ENCODE measurements around the gene MIP.
"Not testable (repeated sequence)": the region's sequence is repeated elsewhere in the genome, so short reads cannot be mapped to it uniquely, and the experiment has no call there.

MIP gene

GRCh38 chr12:56462565-56462964, 8.1 kb upstream of the MIP start:
- no peaks in the 10 kb centered on the region for H3K27me3 ChIP-seq (ENCODE audit: control insufficient read depth, insufficient read depth, low read length)
- H3K36me3 ChIP-seq (ENCODE audit: control insufficient read depth, insufficient read depth, low read length): no peaks in the 10 kb centered on the region
- no peak overlapping the region for H3K4me3 ChIP-seq (ENCODE audit: low read depth, low read length)
- peaks cover 9% of the 10 kb centered on the region; the same call in 1 of the 2 replicates for H3K4me1 ChIP-seq (ENCODE audit: control insufficient read depth, insufficient read depth, low read length)
- H3K9ac ChIP-seq (ENCODE audit: low read length): no peak overlapping the region
- H3K27ac ChIP-seq (ENCODE audit: low read depth, low read length): no peak overlapping the region
- no peaks in the 10 kb centered on the region for H3K9me3 ChIP-seq (ENCODE audit: control insufficient read depth, insufficient read depth, low read depth, low read length)

GRCh38 chr12:56461235-56462159, 7.0 kb upstream of the MIP start:
- peaks cover 9% of the 10 kb centered on the region; the same call in 1 of the 2 replicates for H3K4me1 ChIP-seq (ENCODE audit: control insufficient read depth, insufficient read depth, low read length)
- no peaks in the 10 kb centered on the region for H3K27me3 ChIP-seq (ENCODE audit: control insufficient read depth, insufficient read depth, low read length)
- H3K9ac ChIP-seq (ENCODE audit: low read length): no peak overlapping the region
- H3K9me3 ChIP-seq (ENCODE audit: control insufficient read depth, insufficient read depth, low read depth, low read length): no peaks in the 10 kb centered on the region
- no peaks in the 10 kb centered on the region for H3K36me3 ChIP-seq (ENCODE audit: control insufficient read depth, insufficient read depth, low read length)
- H3K4me3 ChIP-seq (ENCODE audit: low read depth, low read length): no peak overlapping the region
- no peak overlapping the region for H3K27ac ChIP-seq (ENCODE audit: low read depth, low read length)

DNA sequence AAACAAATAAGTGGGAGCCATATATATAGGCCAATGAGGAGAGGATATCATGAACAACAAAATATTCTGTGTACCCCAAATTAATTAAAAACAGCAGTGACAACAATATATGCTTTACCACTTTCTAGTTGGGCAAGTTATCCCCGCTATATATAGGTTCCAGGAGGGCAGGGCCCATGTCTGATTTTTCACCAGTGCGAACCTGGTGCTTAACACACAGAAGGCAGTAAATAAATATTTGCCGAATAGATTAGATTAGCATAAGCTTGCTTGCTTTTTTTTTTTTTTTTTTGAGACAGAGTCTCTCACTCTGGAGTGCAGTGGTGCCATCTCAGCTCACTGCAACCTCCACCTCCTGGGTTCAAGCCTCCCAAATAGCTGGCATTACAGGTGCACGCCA, 3.4 kb upstream of the MIP start:
- 0 out of 2 replicates have a peak, but pooled peaks cover 5% of the 10 kb centered on the region for H3K4me1 ChIP-seq (ENCODE audit: control insufficient read depth, insufficient read depth, low read length)
- no peaks in the 10 kb centered on the region for H3K9me3 ChIP-seq (ENCODE audit: control insufficient read depth, insufficient read depth, low read depth, low read length)
- H3K9ac ChIP-seq (ENCODE audit: low read length): no peak overlapping the region
- H3K36me3 ChIP-seq (ENCODE audit: control insufficient read depth, insufficient read depth, low read length): no peaks in the 10 kb centered on the region
- no peak overlapping the region for H3K4me3 ChIP-seq (ENCODE audit: low read depth, low read length)
- no peak overlapping the region for H3K27ac ChIP-seq (ENCODE audit: low read depth, low read length)
- peaks cover 4% of the 10 kb centered on the region; the same call in 1 of the 2 replicates for H3K27me3 ChIP-seq (ENCODE audit: control insufficient read depth, insufficient read depth, low read length)

- Histone ChIP-seq H3K36me3 (ENCODE audit: control insufficient read depth, insufficient read depth, low read length) (peaks cover 6% of the 10 kb centered on the region; the same call in 1 of the 2 replicates), H3K27ac (ENCODE audit: low read depth, low read length) (no peak overlapping the region), H3K4me3 (ENCODE audit: low read depth, low read length) (no peak overlapping the region), H3K9ac (ENCODE audit: low read length) (no peak overlapping the region), H3K4me1 (ENCODE audit: control insufficient read depth, insufficient read depth, low read length) (peaks cover 9% of the 10 kb centered on the region), H3K9me3 (ENCODE audit: control insufficient read depth, insufficient read depth, low read depth, low read length) (no peaks in the 10 kb centered on the region), H3K27me3 (ENCODE audit: control insufficient read depth, insufficient read depth, low read length) (peaks cover 4% of the 10 kb centered on the region; the same call in 1 of the 2 replicates)
Observed at GRCh38 chr12:56451147-56451546, 3.3 kb downstream of the MIP start.

DNA sequence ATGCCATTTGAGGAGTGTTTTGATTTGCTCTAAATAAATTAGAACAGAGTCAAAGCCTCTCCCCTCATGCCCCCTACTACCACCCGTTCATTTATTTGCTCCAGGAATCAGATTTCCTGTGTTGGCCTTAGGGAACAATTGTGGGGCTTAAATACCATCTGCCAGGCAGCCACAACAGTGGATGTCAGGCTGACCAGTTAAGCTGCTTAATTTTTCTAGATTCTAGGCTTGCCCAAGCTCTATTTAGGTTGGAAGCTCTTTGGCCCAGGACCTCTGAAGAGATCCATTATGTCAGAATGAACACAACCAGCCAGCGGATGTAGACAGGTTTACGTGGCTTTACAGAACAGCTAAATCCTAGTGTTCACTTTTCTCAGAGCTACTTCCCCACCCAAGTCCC, 4.2 kb downstream of the MIP start:
- H3K27me3 ChIP-seq (ENCODE audit: control insufficient read depth, insufficient read depth, low read length): peaks cover 4% of the 10 kb centered on the region; the same call in 1 of the 2 replicates
- no peak overlapping the region for H3K4me3 ChIP-seq (ENCODE audit: low read depth, low read length)
- H3K9me3 ChIP-seq (ENCODE audit: control insufficient read depth, insufficient read depth, low read depth, low read length): no peaks in the 10 kb centered on the region
- no peak overlapping the region for H3K9ac ChIP-seq (ENCODE audit: low read length)
- peaks cover 6% of the 10 kb centered on the region; the same call in 1 of the 2 replicates for H3K36me3 ChIP-seq (ENCODE audit: control insufficient read depth, insufficient read depth, low read length)
- H3K27ac ChIP-seq (ENCODE audit: low read depth, low read length): no peak overlapping the region
- peaks cover 9% of the 10 kb centered on the region for H3K4me1 ChIP-seq (ENCODE audit: control insufficient read depth, insufficient read depth, low read length)

DNA sequence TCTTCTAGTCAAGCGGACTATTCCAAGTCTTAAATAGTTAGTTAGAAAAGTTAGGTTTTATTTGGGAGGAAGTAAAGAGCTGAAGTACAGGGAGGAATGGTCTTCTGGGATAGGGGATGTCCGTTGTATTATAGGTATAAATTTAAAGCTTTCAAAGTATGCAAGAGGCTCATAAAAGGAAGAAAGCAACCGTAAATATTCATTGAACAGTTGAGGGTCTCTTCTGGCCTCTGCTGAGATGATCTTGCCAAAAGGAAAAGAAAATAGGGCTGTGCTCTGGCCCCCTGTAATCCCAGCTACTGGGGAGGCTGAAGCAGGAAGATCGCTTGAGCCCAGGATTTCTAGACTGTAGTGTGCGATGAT, 4.9 kb downstream of the MIP start:
- Histone ChIP-seq H3K9me3 (ENCODE audit: control insufficient read depth, insufficient read depth, low read depth, low read length) (no peaks in the 10 kb centered on the region), H3K4me1 (ENCODE audit: control insufficient read depth, insufficient read depth, low read length) (peaks cover 9% of the 10 kb centered on the region), H3K27ac (ENCODE audit: low read depth, low read length) (peak overlapping the region; percentile 93), H3K9ac (ENCODE audit: low read length) (peak overlapping the region; percentile 94), H3K4me3 (ENCODE audit: low read depth, low read length) (peak overlapping the region; percentile 95), H3K36me3 (ENCODE audit: control insufficient read depth, insufficient read depth, low read length) (peaks cover 9% of the 10 kb centered on the region; the same call in 1 of the 2 replicates), H3K27me3 (ENCODE audit: control insufficient read depth, insufficient read depth, low read length) (no peaks in the 10 kb centered on the region)

GRCh38 chr12:56448860-56449621, 5.4 kb downstream of the MIP start, which contains the start of gene TIMELESS:
TIMELESS (minus strand) TSS chr12:56449426; CDS start chr12:56434170, 15,256 bp downstream.
- Histone ChIP-seq H3K4me1 (ENCODE audit: control insufficient read depth, insufficient read depth, low read length) (peaks cover 9% of the 10 kb centered on the region), H3K9ac (ENCODE audit: low read length) (peak within 1 kb of the TSS; percentile 94), H3K4me3 (ENCODE audit: low read depth, low read length) (peak within 1 kb of the TSS; percentile 95), H3K27me3 (ENCODE audit: control insufficient read depth, insufficient read depth, low read length) (no peaks in the 10 kb centered on the region), H3K9me3 (ENCODE audit: control insufficient read depth, insufficient read depth, low read depth, low read length) (peaks cover 4% of the 10 kb centered on the region), H3K36me3 (ENCODE audit: control insufficient read depth, insufficient read depth, low read length) (peaks cover 14% of the 10 kb centered on the region; the same call in 1 of the 2 replicates), H3K27ac (ENCODE audit: low read depth, low read length) (peak within 1 kb of the TSS; percentile 93)

- not testable (repeated sequence) for H3K27ac ChIP-seq (ENCODE audit: low read depth, low read length); H3K4me1 ChIP-seq (ENCODE audit: control insufficient read depth, insufficient read depth, low read length); H3K27me3 ChIP-seq (ENCODE audit: control insufficient read depth, insufficient read depth, low read length); H3K9ac ChIP-seq (ENCODE audit: low read length); H3K4me3 ChIP-seq (ENCODE audit: low read depth, low read length)
- H3K36me3 ChIP-seq (ENCODE audit: control insufficient read depth, insufficient read depth, low read length): peaks cover 21% of the 10 kb centered on the region; the same call in 1 of the 2 replicates
- H3K9me3 ChIP-seq (ENCODE audit: control insufficient read depth, insufficient read depth, low read depth, low read length): peaks cover 12% of the 10 kb centered on the region
Observed at GRCh38 chr12:56443208-56443607, 11.2 kb downstream of the MIP start.

DNA sequence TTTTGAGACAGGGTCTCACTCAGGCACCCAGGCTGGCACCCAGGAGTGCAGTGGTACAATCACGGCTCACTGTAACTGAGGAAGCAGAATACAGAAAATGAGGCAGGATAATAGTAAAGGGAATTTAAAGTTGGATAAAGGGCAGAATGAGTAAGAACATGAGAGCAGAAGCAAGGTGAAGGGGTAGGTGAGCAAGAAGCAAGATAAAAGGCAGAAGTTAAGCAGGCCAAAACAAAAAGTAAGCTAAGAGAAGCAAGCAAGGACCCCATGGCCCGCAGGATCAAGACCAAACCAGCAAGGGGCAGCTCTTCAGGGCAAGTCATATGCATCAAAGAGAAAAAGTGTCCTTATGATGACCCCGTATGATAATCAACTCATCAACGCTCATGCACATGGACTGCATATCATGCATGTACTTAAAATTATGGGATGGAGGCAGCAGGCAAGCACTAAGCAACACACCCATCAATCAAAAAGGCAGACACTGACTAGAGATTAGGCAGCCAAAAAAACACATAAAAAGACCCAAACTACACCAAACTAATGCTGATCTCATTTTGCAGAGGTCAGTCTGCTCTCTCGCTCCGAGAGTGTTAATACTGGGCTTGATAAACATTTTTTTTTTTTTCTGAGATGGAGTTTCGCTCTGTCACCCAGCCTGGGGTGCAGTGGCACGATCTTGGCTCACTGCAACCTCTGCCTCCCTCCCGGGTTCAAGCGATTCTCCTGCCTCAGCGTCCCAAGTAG, 16.9 kb downstream of the MIP start:
- H3K27me3 ChIP-seq (ENCODE audit: control insufficient read depth, insufficient read depth, low read length): no peaks in the 10 kb centered on the region
- H3K9me3 ChIP-seq (ENCODE audit: control insufficient read depth, insufficient read depth, low read depth, low read length): no peaks in the 10 kb centered on the region
- H3K4me3 ChIP-seq (ENCODE audit: low read depth, low read length): no peak overlapping the region
- H3K27ac ChIP-seq (ENCODE audit: low read depth, low read length): no peak overlapping the region
- H3K4me1 ChIP-seq (ENCODE audit: control insufficient read depth, insufficient read depth, low read length): no peaks in the 10 kb centered on the region; the same call in 1 of the 2 replicates
- H3K9ac ChIP-seq (ENCODE audit: low read length): no peak overlapping the region
- peaks cover 20% of the 10 kb centered on the region for H3K36me3 ChIP-seq (ENCODE audit: control insufficient read depth, insufficient read depth, low read length)

DNA sequence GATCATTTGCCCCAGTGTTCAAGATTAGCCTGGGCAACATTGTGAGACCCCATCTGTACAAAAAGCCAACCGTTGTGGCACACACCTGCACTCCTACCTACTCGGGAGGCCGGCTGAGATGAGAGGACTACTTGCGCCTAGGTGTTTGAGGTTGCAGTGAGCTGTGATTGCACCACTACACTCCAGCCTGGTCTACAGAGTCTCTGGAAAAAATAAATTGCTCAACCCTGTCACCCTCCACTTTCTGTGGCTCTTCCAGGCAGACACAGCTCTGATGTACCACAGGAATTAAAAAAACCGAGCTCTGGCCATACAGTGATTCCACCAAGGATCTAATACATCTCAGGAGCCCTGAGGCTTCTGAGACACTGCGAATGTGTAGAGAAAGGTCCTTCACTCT, 19.6 kb downstream of the MIP start:
- Histone ChIP-seq H3K27me3 (ENCODE audit: control insufficient read depth, insufficient read depth, low read length) (no peaks in the 10 kb centered on the region), H3K9me3 (ENCODE audit: control insufficient read depth, insufficient read depth, low read depth, low read length) (no peaks in the 10 kb centered on the region), H3K9ac (ENCODE audit: low read length) (no peak overlapping the region), H3K36me3 (ENCODE audit: control insufficient read depth, insufficient read depth, low read length) (peaks cover 38% of the 10 kb centered on the region), H3K27ac (ENCODE audit: low read depth, low read length) (no peak overlapping the region), H3K4me3 (ENCODE audit: low read depth, low read length) (no peak overlapping the region), H3K4me1 (ENCODE audit: control insufficient read depth, insufficient read depth, low read length) (no peaks in the 10 kb centered on the region; the same call in 1 of the 2 replicates)

Measured in HUES6 (cell line).